GM21528 (cell line): Measurements from ENCODE around the gene RGS9.
"Not testable (repeated sequence)": the region's sequence is repeated elsewhere in the genome, so short reads cannot be mapped to it uniquely, and the experiment has no call there.

Source experiments
- ATAC-seq: cut with Tn5 transposase; IDR thresholded peaks from one replicate; pipeline ENCODE4 v1.9.1; 2021; ENCODE audit warnings: mild to moderate bottlenecking, moderate library complexity; ENCODE audit not compliant: unreplicated experiment, low FRiP score

RGS9 gene

GRCh38 chr17:65137021-65137939 is at the start of gene RGS9:
RGS9 (plus strand) TSS chr17:65137370; CDS start chr17:65137541, 171 bp downstream.
- peak; percentile 88 for ATAC-seq

- ATAC-seq, result no peak
Observed at GRCh38 chr17:65088621-65089360, 48.4 kb upstream of the RGS9 start.

GRCh38 chr17:65092262-65092661 is 44.9 kb upstream of the RGS9 start:
- ATAC-seq, result no peak

GRCh38 chr17:65092721-65093356 is 44.3 kb upstream of the RGS9 start:
- ATAC-seq, result not testable (repeated sequence)

- ATAC-seq, result no peak
Observed at GRCh38 chr17:65093930-65094329, 43.2 kb upstream of the RGS9 start.

- ATAC-seq, result no peak
Observed at GRCh38 chr17:65095465-65095864, 41.7 kb upstream of the RGS9 start.

- ATAC-seq, result not testable (repeated sequence)
Observed at GRCh38 chr17:65096382-65096781, 40.8 kb upstream of the RGS9 start.

- no peak for ATAC-seq
Observed at GRCh38 chr17:65097110-65097509, 40.1 kb upstream of the RGS9 start.

- ATAC-seq, result no peak
Observed at GRCh38 chr17:65099475-65099874, 37.7 kb upstream of the RGS9 start.

GRCh38 chr17:65099941-65100315 is 37.2 kb upstream of the RGS9 start:
- peak; percentile 83 for ATAC-seq

GRCh38 chr17:65100316-65101140 is 36.6 kb upstream of the RGS9 start:
- peak; percentile 81 for ATAC-seq

GRCh38 chr17:65101371-65101770 is 35.8 kb upstream of the RGS9 start:
- ATAC-seq, result no peak

- ATAC-seq, result no peak
Observed at GRCh38 chr17:65102235-65102634, 34.9 kb upstream of the RGS9 start.

GRCh38 chr17:65102788-65103187 is 34.4 kb upstream of the RGS9 start:
- ATAC-seq, result no peak

- no peak for ATAC-seq
Observed at GRCh38 chr17:65103431-65103830, 33.7 kb upstream of the RGS9 start.

- ATAC-seq, result no peak
Observed at GRCh38 chr17:65103896-65104295, 33.3 kb upstream of the RGS9 start.

- ATAC-seq, result no peak
Observed at GRCh38 chr17:65104541-65104940, 32.6 kb upstream of the RGS9 start.

GRCh38 chr17:65104973-65105372 is 32.2 kb upstream of the RGS9 start:
- ATAC-seq, result no peak

GRCh38 chr17:65108152-65108551 is 29.0 kb upstream of the RGS9 start:
- ATAC-seq, result no peak

GRCh38 chr17:65109543-65109942 is 27.6 kb upstream of the RGS9 start:
- no peak for ATAC-seq
